IMR-90 (cell line): ENCODE measurements around the gene DCP1A. TPM values are rescaled to one million over a fixed set of nuclear protein-coding genes. Genes with fewer than 3 reads are reported as not detected.

Source experiments
- ATAC-seq: fragments of 200-7000 bp; cut with Tn5 transposase; 2 replicates; pipeline ENCODE4 v1.9.1; 2020; ENCODE audit warnings: low read depth, mild to moderate bottlenecking, moderate library complexity
- BruUV-seq: library from RNA; stranded (reverse); fragments of 400-500 nt; replicated peaks from 2 replicates; lab custom pipeline; 2021; lab: Mats Ljungman, UMichigan
- CTCF ChIA-PET: fragments of 300-600 bp; formaldehyde crosslinking; extraction: SDS; loops from one replicate; lab custom pipeline; 2021; ENCODE audit warnings: antibody characterized with exemption; lab: Yijun Ruan, JAX
- POLR2A ChIA-PET: fragments of 300-600 bp; sonication (Branson Sonifier 250); formaldehyde crosslinking; loops from one replicate; lab custom pipeline; 2022; ENCODE audit warnings: antibody characterized with exemption; ENCODE audit not compliant: unreplicated experiment; lab: Charles Lee
- DNase-seq: peaks from one replicate; pipeline ENCODE4 v3.0.0; 2013
- H2AFZ ChIP-seq: replicated peaks from 2 replicates; pipeline ENCODE3; 2013; ENCODE audit warnings: low read length, mild to moderate bottlenecking; ENCODE audit not compliant: poor library complexity
- H2AK5ac ChIP-seq: 2 replicates; pipeline ENCODE4 v1.6.1; 2013; ENCODE audit warnings: low read depth, low read length, inconsistent platforms
- H2AK9ac ChIP-seq: replicated peaks from 2 replicates; pipeline ENCODE3; 2013; ENCODE audit warnings: mild to moderate bottlenecking, low read depth, low read length, moderate library complexity; ENCODE audit not compliant: poor library complexity
- H2BK120ac ChIP-seq: 2 replicates; pipeline ENCODE4 v1.6.1; 2013; ENCODE audit warnings: low read depth, low read length, inconsistent platforms
- H2BK15ac ChIP-seq: 3 replicates; pipeline ENCODE4 v1.6.1; 2013; ENCODE audit warnings: low read depth, low read length, inconsistent platforms
- H2BK20ac ChIP-seq: 2 replicates; pipeline ENCODE4 v1.6.1; 2013; ENCODE audit warnings: low read depth, mild to moderate bottlenecking, inconsistent platforms, low read length, moderate library complexity
- H2BK5ac ChIP-seq: 2 replicates; pipeline ENCODE4 v1.6.1; 2013; ENCODE audit warnings: mild to moderate bottlenecking, low read depth, low read length, inconsistent platforms; ENCODE audit not compliant: poor library complexity, severe bottlenecking
- H3K14ac ChIP-seq: replicated peaks from 2 replicates; pipeline ENCODE4 v1.6.1; 2013; ENCODE audit warnings: low read depth, low read length, inconsistent platforms
- H3K18ac ChIP-seq: 2 replicates; pipeline ENCODE4 v1.6.1; 2013; ENCODE audit warnings: low read depth, low read length, control low read depth
- H3K23ac ChIP-seq: 2 replicates; pipeline ENCODE4 v1.6.1; 2013; ENCODE audit warnings: low read depth, low read length, inconsistent platforms
- H3K27ac ChIP-seq: 2 replicates; pipeline ENCODE4 v1.5.1; 2013; ENCODE audit warnings: mild to moderate bottlenecking, control low read depth, low read length; ENCODE audit not compliant: insufficient read depth
- H3K27me3 ChIP-seq: 2 replicates; pipeline ENCODE4 v1.6.1; 2013; ENCODE audit warnings: low read length; ENCODE audit not compliant: control insufficient read depth, insufficient read depth
- H3K36me3 ChIP-seq: 2 replicates; pipeline ENCODE4 v1.6.1; 2013; ENCODE audit warnings: low read length, mixed read lengths; ENCODE audit not compliant: control insufficient read depth, insufficient read depth
- H3K4ac ChIP-seq: 2 replicates; pipeline ENCODE4 v1.6.1; 2013; ENCODE audit warnings: low read depth, low read length, inconsistent platforms
- H3K4me1 ChIP-seq: 2 replicates; pipeline ENCODE4 v1.6.1; 2013; ENCODE audit warnings: low read length, mixed read lengths; ENCODE audit not compliant: control insufficient read depth, insufficient read depth
- H3K4me2 ChIP-seq: 2 replicates; pipeline ENCODE4 v1.6.1; 2013; ENCODE audit warnings: low read depth, mild to moderate bottlenecking, control low read depth, low read length, moderate library complexity
- H3K4me3 ChIP-seq: 2 replicates; pipeline ENCODE4 v1.5.1; 2013; ENCODE audit warnings: low read depth, mild to moderate bottlenecking, control low read depth, low read length, moderate library complexity; ENCODE audit not compliant: insufficient read depth
- H3K56ac ChIP-seq: 2 replicates; pipeline ENCODE4 v1.6.1; 2013; ENCODE audit warnings: low read length, inconsistent platforms; ENCODE audit not compliant: insufficient read depth; ENCODE audit errors: extremely low read depth
- H3K79me1 ChIP-seq, 2 experiments: 2 replicates each; pipeline ENCODE4 v1.6.1; 2013; ENCODE audit warnings: low read length in 2 of 2, inconsistent platforms in 1 of 2, low read depth in 1 of 2
- H3K9ac ChIP-seq: 2 replicates; pipeline ENCODE4 v1.6.1; 2013; ENCODE audit warnings: low read depth, low read length, control low read depth
- H3K9me1 ChIP-seq: 2 replicates; pipeline ENCODE4 v1.6.1; 2013; ENCODE audit warnings: low read length, inconsistent platforms; ENCODE audit not compliant: insufficient read depth
- H3K9me3 ChIP-seq: 2 replicates; pipeline ENCODE4 v1.6.1; 2013; ENCODE audit warnings: low read length; ENCODE audit not compliant: control insufficient read depth, insufficient read depth
- H4K20me1 ChIP-seq: 2 replicates; pipeline ENCODE4 v1.6.1; 2013; ENCODE audit warnings: low read length, inconsistent platforms; ENCODE audit not compliant: insufficient read depth
- H4K5ac ChIP-seq: 2 replicates; pipeline ENCODE4 v1.6.1; 2013; ENCODE audit warnings: mild to moderate bottlenecking, low read depth, low read length, control low read depth
- H4K8ac ChIP-seq, 2 experiments: 2 replicates each; pipeline ENCODE4 v1.6.1; 2013; ENCODE audit warnings: low read depth in 2 of 2, low read length in 2 of 2, control low read depth in 1 of 2, inconsistent platforms in 1 of 2
- H4K91ac ChIP-seq: 2 replicates; pipeline ENCODE4 v1.6.1; 2013; ENCODE audit warnings: low read depth, low read length, inconsistent platforms; ENCODE audit not compliant: insufficient read depth
- BHLHE40 ChIP-seq: fragments of 150-350 bp; IDR thresholded peaks from 2 replicates; pipeline ENCODE4 v1.6.1; 2016; ENCODE audit warnings: mild to moderate bottlenecking, low read depth, low read length
- CEBPB ChIP-seq: IDR thresholded peaks from 2 replicates; pipeline ENCODE4 v1.6.1; 2012; ENCODE audit warnings: low read depth, low read length, improper control_type of control experiment
- CHD1 ChIP-seq: IDR thresholded peaks from 2 replicates; pipeline ENCODE4 v1.6.1; 2012; ENCODE audit warnings: low read depth, low read length, improper control_type of control experiment
- CTCF ChIP-seq: conservative IDR thresholded peaks from 2 replicates; pipeline ENCODE4 v1.5.1; 2012; ENCODE audit warnings: mild to moderate bottlenecking, low read depth, low read length, improper control_type of control experiment
- FOS ChIP-seq: fragments of 150-350 bp; IDR thresholded peaks from 2 replicates; pipeline ENCODE4 v1.6.1; 2016; ENCODE audit warnings: low read depth, low read length
- MAFK ChIP-seq: IDR thresholded peaks from 2 replicates; pipeline ENCODE4 v1.6.1; 2012; ENCODE audit warnings: low read depth, low read length, improper control_type of control experiment
- MAZ ChIP-seq: IDR thresholded peaks from 2 replicates; pipeline ENCODE4 v1.6.1; 2012; ENCODE audit warnings: low read depth, mild to moderate bottlenecking, low read length, improper control_type of control experiment, moderate library complexity, borderline replicate concordance
- MXI1 ChIP-seq: IDR thresholded peaks from 2 replicates; pipeline ENCODE4 v1.6.1; 2012; ENCODE audit warnings: low read depth, mild to moderate bottlenecking, low read length, moderate library complexity, borderline replicate concordance
- NFE2L2 ChIP-seq: fragments of 150-350 bp; IDR thresholded peaks from 2 replicates; pipeline ENCODE4 v1.6.1; 2016; ENCODE audit warnings: low read depth, mild to moderate bottlenecking, low read length
- POLR2A ChIP-seq: IDR thresholded peaks from 2 replicates; pipeline ENCODE4 v1.6.1; 2012; ENCODE audit warnings: mild to moderate bottlenecking, low read depth, low read length
- RAD21 ChIP-seq: IDR thresholded peaks from 2 replicates; pipeline ENCODE4 v1.6.1; 2012; ENCODE audit warnings: low read length, improper control_type of control experiment
- RCOR1 ChIP-seq: IDR thresholded peaks from 2 replicates; pipeline ENCODE4 v1.6.1; 2012; ENCODE audit warnings: mild to moderate bottlenecking, low read length, improper control_type of control experiment; ENCODE audit not compliant: insufficient replicate concordance
- RFX5 ChIP-seq: IDR thresholded peaks from 2 replicates; pipeline ENCODE4 v1.8.0; 2012; ENCODE audit warnings: low read depth, mild to moderate bottlenecking, low read length, moderate library complexity
- SMC3 ChIP-seq: fragments of 150-350 bp; IDR thresholded peaks from 2 replicates; pipeline ENCODE4 v1.6.1; 2016; ENCODE audit warnings: low read depth, mild to moderate bottlenecking, antibody characterized with exemption, low read length, moderate library complexity
- USF2 ChIP-seq: fragments of 150-350 bp; IDR thresholded peaks from 2 replicates; pipeline ENCODE4 v1.6.1; 2017; ENCODE audit warnings: mild to moderate bottlenecking, antibody characterized with exemption, low read length, low read depth
- WGBS, 2 experiments: methylation state at CpG; one replicate each; pipeline versions ENCODE4 v1.1.5 to v1.1.7; 2013; ENCODE audit warnings: missing lambda C conversion rate in 2 of 2; ENCODE audit not compliant: insufficient read length in 1 of 2; ENCODE audit errors: extremely low coverage in 2 of 2; 5-methylcytosine and 5-hydroxymethylcytosine counted together
- dilution Hi-C: fragments of 300-500 bp; cut with HindIII; formaldehyde crosslinking; loops from one replicate; pipeline ENCODE4 v1.14.3; 2018; ENCODE audit warnings: low sequenced_read_pairs; ENCODE audit not compliant: unreplicated experiment
- in situ Hi-C: fragments of 300-500 bp; cut with MboI; formaldehyde crosslinking; loops from 3 replicates; pipeline ENCODE4 v1.14.3; 2019; ENCODE audit warnings: low sequenced_read_pairs, inconsistent platforms, mixed read lengths
- intact Hi-C: fragments of 100-400 bp; cut with micrococcal nuclease; formaldehyde crosslinking; loops from 2 replicates; pipeline ENCODE4 v1.10.0; 2022
- polyA plus RNA-seq, 3 experiments: library from polyadenylated mRNA; depleted of rRNA; stranded (reverse); fragments of >200 nt; gene quantifications; 2 replicates each; pipeline ENCODE4 v1.2.3, GENCODE V29; 2012; ENCODE audit warnings: low replicate concordance in 1 of 3
- total RNA-seq: library from RNA; depleted of rRNA; stranded (reverse); fragments of >200 nt; gene quantifications from 2 replicates; pipeline ENCODE4 v1.2.3, GENCODE V29; 2012

The DCP1A gene
- total and polyA plus RNA-seq, 2 of the 4 experiments (the other 2 are of a cell fraction), result 13.2 to 30.1 TPM

- Histone ChIP-seq H3K27ac (no peak overlapping the region), H3K56ac (no peak overlapping the region), H3K4me1 (peaks cover 8% of the 10 kb centered on the region), H3K36me3 (peaks cover 3% of the 10 kb centered on the region; the same call in 1 of the 2 replicates), H3K9ac (no peak overlapping the region), H3K4me2 (no peak overlapping the region), H3K79me1 (peaks cover 0 to 24% of the 10 kb centered on the region in 2 experiments; a peak in 3 of 4 replicates), H2BK15ac (no peak overlapping the region), H4K5ac (no peak overlapping the region), H3K9me1 (peaks cover 16% of the 10 kb centered on the region), H2BK20ac (no peak overlapping the region), H3K18ac (no peak overlapping the region), H3K9me3 (no peaks in the 10 kb centered on the region), H2AK9ac (no peak overlapping the region), H3K4ac (no peak overlapping the region), H3K4me3 (no peak overlapping the region), H2BK120ac (peak overlapping the region; percentile 23; the same call in 1 of the 2 replicates), H2AK5ac (peak overlapping the region; percentile 75; the same call in 1 of the 2 replicates), H2AFZ (no peak overlapping the region), H3K14ac (no peak overlapping the region), H4K91ac (no peak overlapping the region), H2BK5ac (no peak overlapping the region), H4K20me1 (peaks cover 41% of the 10 kb centered on the region), H4K8ac (no peak overlapping the region), H3K27me3 (no peaks in the 10 kb centered on the region), H3K23ac (no peak overlapping the region)
- intact Hi-C loops (no loop called here), dilution Hi-C loops (no loop called here), in situ Hi-C loops (no loop called here)
- ATAC-seq (no peak), DNase-seq (no peak)
- BruUV-seq, result no TSS peak
- ChIA-PET CTCF (no interaction called here), POLR2A (no interaction called here)
- 100% methylated on average over 1 of the region's 5 CpGs; no CpG with 5 or more reads in 1 of the 2 experiments for WGBS, 2 experiments
- TF ChIP-seq RAD21, result no peak
- TF ChIP-seq RCOR1, result no peak
- no peak for TF ChIP-seq RFX5
- TF ChIP-seq MXI1, result no peak
- TF ChIP-seq USF2, result no peak
- TF ChIP-seq NFE2L2, result no peak
- no peak for TF ChIP-seq POLR2A
- no peak for TF ChIP-seq CTCF
- no peak for TF ChIP-seq SMC3
- no peak for TF ChIP-seq BHLHE40
- no peak for TF ChIP-seq MAZ
- no peak for TF ChIP-seq CHD1
- no peak for TF ChIP-seq MAFK
- TF ChIP-seq CEBPB, result no peak
- no peak for TF ChIP-seq FOS
Measured at GRCh38 chr3:53256704-53257055, 90.7 kb downstream of the DCP1A start.
